Activated CD4-positive, CD25-positive, alpha-beta regulatory T cell (primary cell): ENCODE data around the gene XAB2.
"Not testable (repeated sequence)": the region's sequence is repeated elsewhere in the genome, so short reads cannot be mapped to it uniquely, and the experiment has no call there.

Experiments
- DNase-seq, 4 experiments: peaks; one replicate each; lab custom pipeline; 2025; lab: John Stamatoyannopoulos, UW

XAB2 gene

GRCh38 chr19:7577422-7577821, 51.9 kb downstream of the XAB2 start:
- DNase-seq = not testable (repeated sequence)

DNA sequence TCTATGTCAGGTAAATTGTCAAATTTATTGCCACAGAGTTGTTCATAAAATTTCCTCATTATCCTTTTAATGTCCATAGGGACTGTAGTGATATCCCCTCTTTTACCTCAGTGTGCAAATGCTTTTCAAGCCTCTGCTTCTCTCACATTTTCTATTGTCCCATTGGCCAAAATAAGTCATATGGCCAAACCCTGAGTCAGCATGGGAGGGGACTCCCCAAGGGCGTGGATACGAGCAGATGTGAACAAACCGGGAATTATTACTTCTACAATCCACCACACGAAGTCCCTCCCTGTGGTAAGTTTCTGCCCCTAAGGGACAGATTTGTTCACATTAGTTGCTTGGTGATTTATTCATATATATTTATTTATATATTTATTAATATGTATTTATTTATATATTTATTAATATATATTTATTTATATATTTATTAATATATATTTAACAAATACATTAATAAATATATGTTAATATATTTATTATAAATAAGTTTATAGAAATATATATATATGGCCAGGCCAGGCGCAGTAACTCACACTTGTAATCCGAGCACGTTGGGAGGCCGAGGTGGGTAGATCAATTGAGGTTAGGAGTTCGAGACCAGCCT, 53.8 kb downstream of the XAB2 start:
- DNase-seq = no peak

- no peak for DNase-seq
Observed at GRCh38 chr19:7570761-7571160, 58.6 kb downstream of the XAB2 start.
